WTC11 (cell line): ENCODE measurements around the gene MAB21L3.

Experiments used
- CREM ChIP-seq: sonication (generic); formaldehyde crosslinking; IDR thresholded peaks from 2 replicates; pipeline ENCODE4 v1.8.1; 2022; ENCODE audit warnings: mild to moderate bottlenecking, missing genetic modification reagents, moderate library complexity
- OVOL2 ChIP-seq: fragments of 250-450 bp; sonication (Bioruptor Pico); IDR thresholded peaks from 2 replicates; pipeline ENCODE4 v1.9.0; 2021; ENCODE audit warnings: mild to moderate bottlenecking, borderline replicate concordance
- TF ChIP-seq, protein P1 (sequence below): fragments of 200-600 bp; IDR thresholded peaks from 2 replicates; pipeline ENCODE4 v1.8.0; 2022; ENCODE audit warnings: antibody characterized with exemption
- TF ChIP-seq, protein P2 (sequence below): sonication (generic); formaldehyde crosslinking; IDR thresholded peaks from 2 replicates; pipeline ENCODE4 v1.8.0; 2022; ENCODE audit warnings: mild to moderate bottlenecking, missing genetic modification reagents
- TF ChIP-seq, protein P3 (sequence below): sonication (generic); formaldehyde crosslinking; IDR thresholded peaks from 2 replicates; pipeline ENCODE4 v1.8.1; 2022; ENCODE audit warnings: low read depth, missing genetic modification reagents, borderline replicate concordance

DNA sequence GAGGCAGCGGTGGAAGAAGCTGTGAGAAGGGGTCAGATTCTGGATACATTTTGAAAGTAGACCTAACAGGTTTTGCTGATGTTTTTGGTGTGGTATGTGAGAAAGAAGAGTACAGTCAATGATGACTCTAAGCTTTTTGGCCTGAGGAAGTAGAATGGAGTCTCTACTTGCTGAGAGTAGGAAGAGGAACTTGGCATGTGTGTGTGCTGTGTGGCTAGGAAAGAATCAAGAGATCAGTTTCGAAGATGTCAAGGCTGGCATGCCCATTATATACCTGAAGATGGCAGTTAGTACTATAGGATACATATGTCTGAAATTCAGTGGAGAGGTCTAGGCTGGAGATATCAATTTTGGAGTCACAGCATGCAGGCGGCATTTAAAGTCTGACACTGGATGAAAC is 64.4 kb downstream of the MAB21L3 start:
- TF ChIP-seq CREM (CRISPR knock-in tag), result no peak
- TF ChIP-seq, protein P1, sequence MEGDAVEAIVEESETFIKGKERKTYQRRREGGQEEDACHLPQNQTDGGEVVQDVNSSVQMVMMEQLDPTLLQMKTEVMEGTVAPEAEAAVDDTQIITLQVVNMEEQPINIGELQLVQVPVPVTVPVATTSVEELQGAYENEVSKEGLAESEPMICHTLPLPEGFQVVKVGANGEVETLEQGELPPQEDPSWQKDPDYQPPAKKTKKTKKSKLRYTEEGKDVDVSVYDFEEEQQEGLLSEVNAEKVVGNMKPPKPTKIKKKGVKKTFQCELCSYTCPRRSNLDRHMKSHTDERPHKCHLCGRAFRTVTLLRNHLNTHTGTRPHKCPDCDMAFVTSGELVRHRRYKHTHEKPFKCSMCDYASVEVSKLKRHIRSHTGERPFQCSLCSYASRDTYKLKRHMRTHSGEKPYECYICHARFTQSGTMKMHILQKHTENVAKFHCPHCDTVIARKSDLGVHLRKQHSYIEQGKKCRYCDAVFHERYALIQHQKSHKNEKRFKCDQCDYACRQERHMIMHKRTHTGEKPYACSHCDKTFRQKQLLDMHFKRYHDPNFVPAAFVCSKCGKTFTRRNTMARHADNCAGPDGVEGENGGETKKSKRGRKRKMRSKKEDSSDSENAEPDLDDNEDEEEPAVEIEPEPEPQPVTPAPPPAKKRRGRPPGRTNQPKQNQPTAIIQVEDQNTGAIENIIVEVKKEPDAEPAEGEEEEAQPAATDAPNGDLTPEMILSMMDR, result no peak
- no peak for TF ChIP-seq OVOL2 (CRISPR knock-in tag)
- TF ChIP-seq, protein P2, sequence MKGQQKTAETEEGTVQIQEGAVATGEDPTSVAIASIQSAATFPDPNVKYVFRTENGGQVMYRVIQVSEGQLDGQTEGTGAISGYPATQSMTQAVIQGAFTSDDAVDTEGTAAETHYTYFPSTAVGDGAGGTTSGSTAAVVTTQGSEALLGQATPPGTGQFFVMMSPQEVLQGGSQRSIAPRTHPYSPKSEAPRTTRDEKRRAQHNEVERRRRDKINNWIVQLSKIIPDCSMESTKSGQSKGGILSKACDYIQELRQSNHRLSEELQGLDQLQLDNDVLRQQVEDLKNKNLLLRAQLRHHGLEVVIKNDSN, result no peak
- TF ChIP-seq, protein P3, sequence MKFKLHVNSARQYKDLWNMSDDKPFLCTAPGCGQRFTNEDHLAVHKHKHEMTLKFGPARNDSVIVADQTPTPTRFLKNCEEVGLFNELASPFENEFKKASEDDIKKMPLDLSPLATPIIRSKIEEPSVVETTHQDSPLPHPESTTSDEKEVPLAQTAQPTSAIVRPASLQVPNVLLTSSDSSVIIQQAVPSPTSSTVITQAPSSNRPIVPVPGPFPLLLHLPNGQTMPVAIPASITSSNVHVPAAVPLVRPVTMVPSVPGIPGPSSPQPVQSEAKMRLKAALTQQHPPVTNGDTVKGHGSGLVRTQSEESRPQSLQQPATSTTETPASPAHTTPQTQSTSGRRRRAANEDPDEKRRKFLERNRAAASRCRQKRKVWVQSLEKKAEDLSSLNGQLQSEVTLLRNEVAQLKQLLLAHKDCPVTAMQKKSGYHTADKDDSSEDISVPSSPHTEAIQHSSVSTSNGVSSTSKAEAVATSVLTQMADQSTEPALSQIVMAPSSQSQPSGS, result no peak
